Umbilical cord (tissue), 2 donors: Measurements from ENCODE around the gene TRIM44. TPM values are rescaled to one million over a fixed set of nuclear protein-coding genes. Genes with fewer than 3 reads are reported as not detected.
"Not testable (repeated sequence)": the region's sequence is repeated elsewhere in the genome, so short reads cannot be mapped to it uniquely, and the experiment has no call there.

ENCODE experiments used
- DNase-seq: peaks from one replicate; pipeline ENCODE4 v3.0.0-alpha.2; 2015; ENCODE audit warnings: low spot score
- total RNA-seq: library from RNA; depleted of rRNA; stranded (reverse); fragments of >200 nt; gene quantifications from one replicate; pipeline ENCODE4 v1.2.3, GENCODE V29; 2014; ENCODE audit warnings: low replicate concordance; ENCODE audit not compliant: insufficient read depth

TRIM44 gene
- total RNA-seq, 1 donor from 2014 or later: 13.7 TPM

DNA sequence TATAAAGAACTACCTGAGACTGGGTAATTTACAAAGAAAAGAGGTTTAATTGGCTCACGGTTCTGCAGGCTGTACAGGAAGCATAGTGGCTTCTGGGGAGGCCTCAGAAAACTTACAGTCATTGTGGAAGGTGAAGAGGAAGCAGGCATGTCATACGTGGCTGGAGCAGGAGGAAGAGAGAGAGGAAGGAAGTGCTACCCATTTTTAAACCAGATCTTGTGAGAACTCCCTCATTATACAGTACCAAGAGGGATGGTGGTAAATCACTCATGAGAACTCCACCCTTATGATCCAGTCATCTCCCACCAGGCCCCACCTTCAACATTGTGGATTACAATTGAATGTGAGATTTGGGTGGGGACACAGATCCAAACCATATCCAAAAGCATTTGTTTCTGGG is 53.1 kb downstream of the TRIM44 start:
- DNase-seq: not testable (repeated sequence)

DNA sequence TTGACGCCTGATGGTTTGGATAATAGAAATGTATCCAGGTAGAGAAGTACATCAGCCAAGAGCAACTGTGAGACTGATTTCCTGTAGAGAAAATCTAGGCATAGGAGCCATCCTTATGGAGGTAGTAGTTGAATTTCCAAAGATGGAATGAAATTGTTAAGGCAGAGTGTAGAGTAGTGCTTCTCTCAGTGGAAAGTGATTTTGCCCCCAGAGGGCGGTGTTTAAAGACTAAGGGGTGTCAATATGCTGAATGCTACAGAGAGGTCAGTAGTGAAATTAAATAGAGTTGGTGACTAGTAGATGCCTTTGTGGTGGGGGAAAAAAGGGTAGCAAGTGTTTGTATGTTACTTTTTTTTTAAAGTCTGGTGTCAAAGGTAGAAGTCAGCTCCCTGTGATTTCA is 54.5 kb downstream of the TRIM44 start:
- DNase-seq: no peak

DNA sequence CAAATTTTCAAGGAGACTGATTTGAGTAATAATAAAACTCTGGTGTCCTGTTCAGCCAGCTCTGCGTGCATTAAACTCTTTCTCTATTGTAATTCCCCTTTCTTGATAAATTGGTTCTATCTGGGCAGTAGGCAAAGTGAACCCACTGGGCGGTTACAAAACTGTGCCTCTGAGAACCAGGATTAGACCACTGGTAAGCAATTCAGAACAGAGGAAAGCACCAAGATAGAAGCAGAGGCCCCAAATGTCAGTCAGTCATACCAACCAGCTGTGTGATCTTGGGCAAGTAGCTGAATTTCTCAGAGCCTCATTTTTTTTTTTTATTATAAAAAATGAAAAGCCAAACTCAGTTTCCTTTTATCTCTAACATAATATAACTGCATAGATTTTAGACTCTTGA is 54.9 kb downstream of the TRIM44 start:
- no peak for DNase-seq

DNA sequence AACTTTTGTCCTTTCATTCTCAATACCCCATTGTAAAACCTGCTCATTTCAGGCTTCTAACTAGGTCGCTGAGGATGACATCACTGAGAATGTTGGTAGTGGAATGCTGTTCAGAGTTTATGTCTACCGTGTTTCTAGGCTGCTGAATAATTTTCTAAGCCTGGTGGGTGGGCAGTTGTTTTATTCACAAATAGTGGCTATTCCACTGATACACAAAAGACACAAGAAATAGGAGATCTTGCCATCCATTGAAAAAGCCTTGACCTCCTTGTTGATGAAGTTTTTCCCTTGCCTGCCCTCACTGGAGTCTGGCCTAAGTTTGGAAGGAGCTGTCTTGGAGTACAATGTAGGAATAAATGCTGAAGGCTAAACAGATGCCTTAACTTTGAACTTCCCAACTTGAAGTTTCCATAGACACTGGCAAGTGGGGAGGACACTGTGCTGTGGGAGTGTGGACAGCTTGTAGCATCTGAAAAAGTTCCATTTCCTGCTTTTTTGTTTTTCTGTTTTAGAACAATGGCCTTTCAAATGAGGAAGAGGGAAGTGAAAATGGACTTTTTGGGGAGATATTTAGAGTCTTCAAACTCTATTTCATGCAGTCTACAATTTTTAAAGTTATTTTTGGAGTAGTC is 59.2 kb downstream of the TRIM44 start:
- peak; percentile 10 for DNase-seq

DNA sequence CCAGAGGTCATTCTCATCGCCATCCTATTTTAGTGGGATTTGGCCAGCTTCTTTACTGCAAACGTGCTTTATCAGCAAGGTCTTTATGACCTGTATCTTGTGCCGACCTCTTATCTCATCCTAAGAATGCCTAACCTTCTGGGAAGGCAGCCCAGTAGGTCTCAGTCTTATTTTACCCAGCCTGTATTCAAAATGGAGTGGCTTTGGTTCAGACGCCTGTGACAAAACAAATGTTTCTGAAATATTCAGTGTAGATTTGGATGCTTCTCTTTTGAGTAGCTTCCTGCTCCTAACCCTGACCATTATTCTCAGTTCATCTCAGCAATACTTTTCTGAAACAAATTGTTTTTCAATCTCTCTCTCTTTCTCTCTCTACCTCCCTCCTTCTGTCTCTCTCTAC is 60.1 kb downstream of the TRIM44 start:
- no peak for DNase-seq

DNA sequence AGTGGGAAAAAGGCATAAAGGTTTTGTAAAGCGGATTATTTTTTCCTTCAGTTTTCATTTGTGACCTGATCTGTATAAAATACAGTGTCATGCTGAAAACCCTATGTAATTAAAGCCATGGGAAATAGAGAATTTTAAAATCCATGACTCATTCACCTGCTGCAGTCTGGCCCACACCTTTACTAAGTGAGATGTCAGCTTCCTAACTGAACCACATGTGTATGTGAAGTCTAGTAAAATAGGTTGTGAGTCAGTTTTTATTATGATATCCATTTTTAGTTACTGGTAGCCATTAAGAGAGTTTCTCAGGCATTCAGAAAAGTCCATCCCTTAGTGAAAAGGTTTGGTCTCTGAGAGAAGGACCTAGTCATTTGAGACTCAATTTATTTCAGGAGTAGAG is 60.9 kb downstream of the TRIM44 start:
- no peak for DNase-seq

DNA sequence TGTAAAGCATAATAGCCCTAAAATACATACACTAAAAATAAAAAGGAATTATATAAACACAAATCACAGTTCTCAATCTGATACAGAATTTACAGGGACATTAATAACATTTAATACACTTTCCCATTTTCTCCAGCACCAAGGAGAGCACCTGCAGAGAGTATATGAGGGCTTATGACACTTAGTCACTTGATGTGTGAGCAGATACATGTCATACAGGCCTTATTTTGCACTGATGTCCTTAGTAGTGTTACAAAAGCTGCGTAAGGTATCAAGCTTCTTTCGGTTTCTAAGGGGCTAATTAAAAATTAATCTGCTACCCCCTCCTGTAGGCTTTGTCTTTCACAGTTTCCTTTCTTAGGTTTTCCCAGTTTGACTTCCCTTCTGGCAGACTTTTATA is 61.3 kb downstream of the TRIM44 start:
- DNase-seq: no peak

DNA sequence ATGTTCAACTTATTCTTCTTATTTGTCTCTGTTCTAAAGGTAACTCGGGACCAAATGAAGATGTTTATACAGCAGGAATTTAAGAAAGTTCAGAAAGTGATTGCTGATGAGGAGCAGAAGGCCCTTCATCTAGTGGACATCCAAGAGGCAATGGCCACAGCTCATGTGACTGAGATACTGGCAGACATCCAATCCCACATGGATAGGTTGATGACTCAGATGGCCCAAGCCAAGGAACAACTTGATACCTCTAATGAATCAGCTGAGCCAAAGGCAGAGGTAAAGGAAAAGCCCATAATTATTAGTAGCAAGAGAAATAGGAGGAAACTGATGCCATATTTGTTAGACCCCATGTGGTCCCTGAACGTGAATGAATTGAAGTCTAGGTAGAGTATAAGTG is 63.3 kb downstream of the TRIM44 start:
- DNase-seq: no peak

DNA sequence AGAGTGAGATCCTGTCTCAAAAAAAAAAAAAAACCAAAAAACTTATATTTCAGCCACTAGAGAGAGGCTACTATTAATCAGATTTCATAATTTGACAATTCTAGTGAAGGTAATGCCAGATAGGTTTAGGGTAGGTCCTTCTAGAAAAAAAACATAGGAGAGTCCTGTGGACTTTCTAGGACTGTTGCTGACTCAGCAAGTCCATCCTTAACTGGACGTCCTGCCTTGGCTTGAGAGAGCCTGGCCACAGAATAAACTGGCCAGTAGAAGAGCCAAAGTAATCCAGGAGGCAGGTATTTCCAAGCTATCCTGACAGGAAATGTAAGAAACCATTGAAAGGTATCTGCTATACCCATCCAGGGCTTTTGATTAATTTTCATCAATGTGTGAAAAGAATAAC is 64.6 kb downstream of the TRIM44 start:
- no peak for DNase-seq

DNA sequence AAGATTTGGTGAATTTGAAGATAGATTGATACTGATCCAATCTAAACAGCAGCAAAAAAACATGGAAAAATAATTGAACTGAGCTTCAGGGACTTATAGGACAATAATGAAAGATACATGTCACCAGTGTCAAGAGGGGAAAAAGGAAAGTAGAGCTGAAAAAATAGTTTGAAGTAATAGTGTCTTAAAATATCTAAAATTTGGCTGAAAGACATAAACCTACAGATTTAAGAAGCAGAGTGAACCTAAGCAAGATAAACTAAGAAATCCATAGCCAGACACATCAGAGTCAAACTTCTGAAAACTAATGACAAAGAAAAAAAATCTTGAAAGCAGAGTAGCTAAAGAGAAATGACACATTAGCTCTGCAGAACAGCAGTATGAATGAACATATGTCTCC is 67.7 kb downstream of the TRIM44 start:
- no peak for DNase-seq

DNA sequence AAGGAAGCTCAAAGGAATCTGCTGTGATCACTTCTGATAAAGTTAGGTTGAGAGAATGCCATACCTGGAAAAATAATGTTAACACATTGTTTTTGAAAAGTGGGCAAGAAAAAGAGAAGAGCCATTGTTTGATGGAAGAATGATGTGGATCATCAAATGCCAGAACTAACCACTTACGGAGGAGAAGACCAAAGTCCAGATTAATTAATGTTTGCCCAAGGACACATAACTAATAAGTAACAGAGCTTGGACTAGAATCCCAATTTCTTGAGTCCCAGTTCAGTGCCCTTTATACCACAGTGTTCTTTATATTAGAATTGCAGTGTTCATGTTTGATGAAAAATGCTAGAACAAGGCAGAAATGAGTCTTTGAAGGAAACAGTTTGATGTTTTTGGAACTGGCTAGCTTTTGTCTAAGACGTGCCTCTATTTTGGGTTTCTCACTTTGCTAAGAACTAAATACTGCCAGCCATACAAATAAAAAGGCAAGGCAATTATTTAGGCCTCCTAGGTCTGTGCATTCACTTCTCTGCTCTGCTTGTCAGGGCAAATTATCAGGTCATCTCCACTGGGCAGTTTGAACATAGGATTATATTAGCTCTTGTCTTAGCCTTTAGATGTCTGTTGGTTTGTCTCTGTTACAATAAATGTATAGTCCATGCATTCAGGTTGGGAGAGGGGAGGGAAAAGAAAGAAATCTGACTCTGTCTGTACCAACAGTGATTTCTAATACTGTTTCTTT is 72.3 kb downstream of the TRIM44 start:
- DNase-seq: no peak

DNA sequence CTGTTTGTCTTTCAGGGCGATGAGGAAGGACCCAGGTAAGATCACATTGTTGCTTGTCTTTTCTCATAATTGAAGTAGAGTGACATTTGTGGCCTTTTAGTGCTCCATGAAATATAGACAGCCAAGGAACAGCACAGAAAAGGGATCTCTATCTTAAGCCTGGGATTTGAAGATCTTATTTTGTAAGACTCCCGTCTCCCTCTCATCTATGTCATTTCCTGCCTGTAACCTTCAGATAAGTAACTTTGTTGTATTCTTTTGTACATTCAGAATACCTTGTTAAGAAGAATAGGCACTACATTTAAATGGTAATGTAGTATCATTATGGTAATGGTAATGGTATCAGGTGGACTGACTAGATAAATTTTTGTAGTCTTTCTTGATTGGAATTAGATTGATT is 72.8 kb downstream of the TRIM44 start:
- DNase-seq: no peak

DNA sequence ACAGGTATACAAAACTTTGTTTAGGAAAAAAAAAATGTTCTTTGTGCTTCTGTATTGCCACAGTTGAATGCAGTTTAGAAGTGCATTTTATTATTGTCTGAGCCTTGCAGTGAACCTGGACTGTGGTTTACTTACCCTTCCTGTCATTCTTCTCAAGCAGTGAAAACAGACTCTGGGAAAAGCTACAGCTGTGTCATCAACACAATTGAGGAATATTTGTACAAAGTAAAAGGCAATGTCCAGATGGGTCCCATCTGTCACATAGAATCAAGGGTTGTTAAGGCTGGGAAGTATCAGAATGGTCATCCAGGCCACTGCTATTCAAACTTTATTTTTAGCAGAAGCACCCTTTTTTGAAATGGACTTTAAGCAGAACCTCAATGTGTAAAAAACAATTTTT is 73.3 kb downstream of the TRIM44 start:
- DNase-seq: no peak

DNA sequence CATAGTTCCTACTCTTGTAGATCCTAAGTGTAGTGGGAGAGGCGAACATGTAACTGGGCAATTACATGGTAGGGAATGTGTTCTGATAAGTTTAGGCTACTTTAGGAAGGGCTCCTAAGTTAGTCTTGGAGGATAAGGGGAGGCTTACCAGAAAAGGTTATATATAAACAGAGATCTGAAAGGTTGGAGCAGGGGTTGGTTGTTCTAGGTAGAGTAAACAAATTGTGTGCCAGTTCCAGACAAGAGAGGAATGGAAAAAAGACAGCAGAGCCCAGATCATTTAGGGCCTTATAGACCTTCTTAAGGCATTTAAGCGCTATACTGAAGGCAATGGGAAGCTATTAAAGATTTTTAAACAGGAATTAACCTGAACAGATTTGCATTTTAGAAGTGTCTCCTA is 74.4 kb downstream of the TRIM44 start:
- DNase-seq: no peak

DNA sequence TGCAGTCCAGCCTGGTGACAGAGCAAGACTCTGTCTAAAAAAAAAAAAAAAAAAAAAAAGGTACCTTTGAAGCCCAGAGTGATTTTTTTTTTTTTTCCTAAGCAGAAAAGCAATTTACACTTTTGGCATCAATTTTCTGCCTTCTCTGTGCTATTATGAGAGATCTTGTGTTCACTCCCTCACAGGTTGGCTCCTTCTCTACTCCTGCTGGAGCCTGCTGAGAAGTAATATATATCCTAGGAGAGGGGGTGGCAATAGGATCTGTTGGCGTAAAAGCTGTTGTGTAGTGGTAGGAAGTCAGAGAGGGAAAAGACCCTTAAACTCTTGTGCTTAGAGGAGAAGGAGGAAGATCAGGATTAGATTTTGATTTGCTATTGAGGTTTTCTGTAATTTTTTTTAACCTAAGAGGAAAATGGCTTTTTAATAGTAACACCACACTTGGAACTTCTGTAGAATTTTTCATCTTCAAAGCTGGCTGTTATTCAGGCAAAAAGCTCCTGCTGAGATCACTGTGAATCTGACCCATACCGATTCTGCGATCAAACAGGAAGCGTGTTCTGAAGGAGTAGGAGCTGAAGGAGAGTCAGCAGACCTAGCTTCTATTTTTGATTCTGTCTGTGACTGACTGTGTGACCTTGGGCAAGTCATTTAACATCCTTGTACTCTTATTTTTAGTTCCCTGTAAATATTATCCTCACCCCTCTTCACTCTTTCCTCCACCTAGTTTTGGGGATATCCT is 77.7 kb downstream of the TRIM44 start:
- DNase-seq: no peak

DNA sequence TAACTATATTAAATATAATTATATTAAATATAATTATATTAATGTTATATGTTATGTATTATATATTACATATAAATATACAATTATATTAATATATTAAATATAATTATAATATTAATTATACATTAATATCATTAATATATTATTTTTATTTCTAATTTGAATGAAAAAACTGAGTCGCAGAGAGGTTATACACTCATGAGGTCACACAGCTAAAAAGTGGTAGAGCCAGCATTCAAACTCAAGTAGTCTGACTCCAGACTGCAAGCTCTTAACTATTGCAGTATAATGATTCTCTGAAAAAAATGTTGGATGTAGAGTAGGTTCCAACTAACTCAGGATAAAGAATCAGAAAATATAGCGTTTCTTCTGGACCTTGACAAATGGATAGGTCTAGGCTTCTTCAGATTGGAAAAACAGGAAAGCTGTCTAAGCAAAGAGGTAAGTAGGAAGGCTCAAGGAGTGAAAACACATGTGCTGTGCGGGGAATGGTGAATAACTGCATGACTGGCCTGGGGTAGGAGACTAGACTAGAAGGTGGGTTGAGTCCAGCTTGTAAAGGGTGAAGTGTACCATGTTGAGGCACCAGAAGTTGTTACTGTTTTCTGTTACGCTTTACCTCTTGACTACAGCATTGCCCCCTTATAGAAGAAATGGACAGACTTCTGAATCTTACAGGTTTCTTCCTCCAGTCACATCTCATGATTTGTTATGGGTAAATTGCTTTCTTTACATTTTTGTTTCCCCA is 80.3 kb downstream of the TRIM44 start:
- DNase-seq: no peak

DNA sequence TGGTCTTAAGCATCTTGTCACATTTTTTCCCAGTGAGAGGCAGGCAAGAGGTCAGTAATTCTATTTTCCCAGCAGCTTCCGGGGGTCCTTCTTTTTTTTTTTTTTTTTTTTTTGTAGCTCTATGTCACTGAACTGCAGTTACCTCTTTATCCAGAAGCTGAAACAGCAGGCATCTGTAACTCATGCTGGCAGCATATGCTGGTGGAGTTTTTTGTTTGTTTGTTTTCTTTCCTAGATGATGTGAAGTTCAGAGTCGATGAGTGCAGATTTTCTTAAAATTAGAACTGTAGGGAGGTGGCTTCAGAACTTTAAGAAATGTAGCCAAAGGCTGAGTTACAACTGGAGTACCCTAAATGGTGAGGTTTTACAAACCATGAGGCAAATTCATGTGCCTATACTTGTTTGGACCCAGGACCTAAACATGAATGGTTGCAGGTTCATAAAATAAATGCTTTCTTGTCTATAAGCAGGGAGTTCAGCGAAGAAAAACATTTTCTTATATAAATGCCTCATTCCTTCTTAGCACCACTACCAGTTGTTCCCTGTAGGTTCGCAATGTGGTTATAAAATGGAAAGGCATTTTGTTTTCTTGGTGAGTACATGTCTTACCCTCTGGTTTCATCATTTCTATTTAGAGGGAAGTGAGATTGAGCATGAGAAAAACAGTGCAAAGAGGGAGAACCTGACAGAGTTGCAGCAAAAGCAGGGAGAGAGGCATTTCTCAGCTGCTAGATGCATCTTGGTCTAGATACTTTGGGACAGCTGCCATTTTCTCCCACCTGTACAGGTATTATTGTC is 84.0 kb downstream of the TRIM44 start:
- no peak for DNase-seq

DNA sequence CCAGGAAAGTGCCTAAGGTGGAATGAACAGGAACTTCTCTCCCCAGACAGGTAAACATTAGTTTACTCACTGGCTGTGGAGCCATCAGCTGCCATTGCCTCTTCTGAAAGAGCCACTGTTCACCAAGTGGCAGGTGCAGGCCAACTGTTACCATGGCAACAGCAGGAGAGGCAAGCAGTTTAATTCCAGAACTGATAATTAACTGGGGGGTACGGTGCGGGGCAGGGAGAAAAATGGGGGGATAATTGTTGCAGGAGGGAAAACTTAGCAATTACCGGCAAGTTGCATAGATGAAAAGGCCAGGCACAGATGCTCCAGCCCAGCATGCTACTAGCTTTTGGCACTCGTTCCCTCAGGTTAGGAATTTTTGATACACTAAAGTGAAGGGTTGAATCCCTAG is 85.1 kb downstream of the TRIM44 start:
- DNase-seq: no peak

DNA sequence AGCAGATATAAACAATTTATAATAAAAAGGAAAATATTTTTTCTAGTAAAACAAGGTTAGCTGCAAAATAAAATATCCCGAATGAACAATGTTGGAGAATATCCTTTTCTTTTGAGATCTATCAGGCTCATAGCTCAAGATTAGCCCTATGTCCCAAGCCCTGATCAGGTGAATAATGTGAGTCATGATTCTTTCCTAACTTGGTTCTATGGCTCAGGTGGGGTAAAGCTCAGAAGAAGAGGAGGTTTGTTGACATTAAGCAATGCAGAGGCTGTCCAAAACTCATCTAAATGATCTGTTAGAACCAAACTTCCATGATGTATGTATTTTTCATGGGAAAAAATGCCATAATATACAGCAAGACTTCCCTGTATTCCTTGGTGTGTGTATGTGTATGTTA is 86.1 kb downstream of the TRIM44 start:
- DNase-seq: no peak

DNA sequence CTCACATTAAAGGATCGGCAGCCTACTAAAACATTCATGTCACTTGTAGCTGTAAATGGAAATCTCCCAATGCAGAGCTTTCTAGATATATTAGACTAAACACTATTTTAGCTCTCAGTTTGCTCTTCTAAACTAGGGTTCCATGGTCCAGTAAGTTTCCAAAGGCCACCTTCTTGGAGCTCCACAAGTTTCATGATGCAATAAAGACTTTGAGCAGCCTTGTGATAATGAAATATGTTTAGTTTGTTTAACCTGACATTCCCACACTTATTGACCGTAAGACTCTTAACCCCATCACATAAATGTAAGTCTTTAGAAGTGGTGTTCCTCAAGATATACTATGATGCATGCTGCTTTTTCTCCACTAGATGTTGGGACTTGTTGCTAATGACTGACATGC is 87.7 kb downstream of the TRIM44 start:
- no peak for DNase-seq

DNA sequence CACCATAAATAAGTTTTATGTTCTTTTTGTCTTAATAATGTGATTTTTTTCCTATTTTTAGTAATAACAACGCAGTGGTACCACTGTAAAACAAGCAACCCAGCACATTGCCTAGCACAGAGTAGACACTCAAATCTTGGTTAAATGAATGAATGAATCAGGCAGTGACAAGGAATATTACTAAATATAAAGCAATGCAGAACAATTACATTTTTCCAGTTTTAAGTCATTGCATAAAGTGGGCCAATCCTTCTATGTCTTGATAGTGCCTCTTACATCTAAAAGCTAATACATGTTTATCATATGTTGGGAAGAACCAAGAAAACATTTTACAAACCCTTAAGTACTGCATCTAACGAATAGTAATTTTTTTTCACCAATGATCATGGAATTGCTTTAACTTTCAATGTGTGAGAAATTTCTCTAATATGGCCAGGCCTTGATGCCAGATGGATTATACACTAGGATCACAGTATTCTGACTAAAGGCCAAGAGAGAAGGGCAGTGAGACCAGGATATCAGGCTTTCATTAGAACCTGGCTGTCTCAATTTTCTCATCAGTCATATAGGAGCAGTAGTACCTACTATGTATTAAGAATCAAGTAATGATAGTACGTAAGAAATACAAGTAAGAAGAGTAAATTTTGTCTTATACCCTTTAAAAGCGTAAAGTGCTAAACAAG is 88.5 kb downstream of the TRIM44 start:
- DNase-seq: no peak
